Glutamatergic neuron (in vitro differentiated cells): Measurements from ENCODE around the gene RPS16. TPM values are rescaled to one million over a fixed set of nuclear protein-coding genes. Genes with fewer than 3 reads are reported as not detected.

ENCODE experiments used
- DNase-seq: peaks from one replicate; pipeline ENCODE4 v3.0.0; 2022
- H3K27ac Mint-ChIP-seq: one replicate; pipeline ENCODE4 v1.8.0; 2020; ENCODE audit warnings: mild to moderate bottlenecking, mixed read lengths, inconsistent platforms; ENCODE audit not compliant: unreplicated experiment
- H3K27me3 Mint-ChIP-seq: one replicate; pipeline ENCODE4 v1.8.0; 2020; ENCODE audit warnings: mild to moderate bottlenecking, moderate library complexity, mixed read lengths, inconsistent platforms; ENCODE audit not compliant: unreplicated experiment
- H3K36me3 Mint-ChIP-seq: one replicate; pipeline ENCODE4 v1.8.0; 2020; ENCODE audit warnings: mild to moderate bottlenecking, mixed read lengths, inconsistent platforms; ENCODE audit not compliant: unreplicated experiment
- H3K4me1 Mint-ChIP-seq: one replicate; pipeline ENCODE4 v1.8.0; 2020; ENCODE audit warnings: mild to moderate bottlenecking, low read depth, mixed read lengths, inconsistent platforms; ENCODE audit not compliant: unreplicated experiment
- H3K4me3 Mint-ChIP-seq: one replicate; pipeline ENCODE4 v1.8.0; 2020; ENCODE audit warnings: mild to moderate bottlenecking, mixed read lengths, inconsistent platforms; ENCODE audit not compliant: unreplicated experiment
- H3K9me3 Mint-ChIP-seq: one replicate; pipeline ENCODE4 v1.8.0; 2020; ENCODE audit warnings: mild to moderate bottlenecking, moderate library complexity, mixed read lengths, inconsistent platforms; ENCODE audit not compliant: unreplicated experiment
- total RNA-seq: library from RNA; stranded (reverse); fragmentation: NEBNext Ultra II Directional; extraction: Animal tissue kit (Norgen Biotek cat#: 25700); gene quantifications from one replicate; pipeline ENCODE4 v1.2.1, GENCODE V29; 2021; ENCODE audit not compliant: unreplicated experiment
- TF ChIP-seq, protein P1 (sequence below): fragments of 200-600 bp; sonication (generic); IDR thresholded peaks from one replicate; pipeline ENCODE4 v1.5.0; 2021; ENCODE audit not compliant: partially characterized antibody, unreplicated experiment

RPS16 gene
- total RNA-seq, 1 donor from 2014 or later = 912 TPM

DNA sequence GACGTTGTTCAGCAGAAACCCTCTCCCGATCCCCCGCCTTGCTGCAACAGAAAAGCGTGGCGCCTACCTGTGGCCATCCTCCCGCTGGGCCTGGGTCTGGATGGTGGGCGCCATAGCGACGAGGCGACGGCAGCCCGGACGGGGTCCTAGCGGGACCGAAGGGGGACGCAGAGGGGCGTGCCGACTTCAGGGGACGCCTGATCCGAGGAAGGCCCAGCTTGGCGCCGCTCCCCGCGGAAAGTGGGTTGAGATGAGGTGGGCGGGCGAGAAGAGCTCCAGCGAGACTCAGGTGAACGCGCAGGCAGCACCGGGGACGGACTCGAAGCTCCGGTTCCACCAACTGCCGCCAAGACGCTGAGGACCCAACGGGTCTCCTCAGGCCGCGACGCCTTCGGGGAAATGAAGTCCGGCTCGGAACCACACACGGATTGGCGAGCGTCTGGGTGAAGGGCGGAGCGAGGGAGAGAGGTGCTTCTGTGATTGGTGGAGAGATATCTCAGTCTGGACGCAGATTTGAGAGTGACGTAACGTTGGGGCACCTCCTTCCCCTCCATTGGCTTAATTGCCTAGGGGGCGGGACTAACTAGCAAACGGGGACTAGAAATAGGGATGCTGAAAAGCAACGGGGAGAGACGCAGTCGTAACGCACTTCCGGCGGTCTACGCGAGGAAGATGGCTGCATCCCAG, 44.9 kb downstream of the RPS16 start, which contains the start of the genes MED29 and PAF1:
Gene MED29, plus strand, starts transcription at position 628 of the 687 bp plus-strand sequence. Its CDS starts 45 bp downstream, at position 673.
Gene PAF1, minus strand, starts transcription at position 356 of the 687 bp plus-strand sequence. Its CDS starts 242 bp downstream, at position 114.
- Mint-ChIP-seq H3K9me3 (peaks cover 9% of the 10 kb centered on the region), H3K27ac (peak within 1 kb of the TSS; percentile 86), H3K4me1 (peaks cover 5% of the 10 kb centered on the region), H3K36me3 (no peaks in the 10 kb centered on the region), H3K27me3 (peaks cover 5% of the 10 kb centered on the region), H3K4me3 (peak within 1 kb of the TSS; percentile 100)
- peak; percentile 92 for DNase-seq
- TF ChIP-seq, protein P1, sequence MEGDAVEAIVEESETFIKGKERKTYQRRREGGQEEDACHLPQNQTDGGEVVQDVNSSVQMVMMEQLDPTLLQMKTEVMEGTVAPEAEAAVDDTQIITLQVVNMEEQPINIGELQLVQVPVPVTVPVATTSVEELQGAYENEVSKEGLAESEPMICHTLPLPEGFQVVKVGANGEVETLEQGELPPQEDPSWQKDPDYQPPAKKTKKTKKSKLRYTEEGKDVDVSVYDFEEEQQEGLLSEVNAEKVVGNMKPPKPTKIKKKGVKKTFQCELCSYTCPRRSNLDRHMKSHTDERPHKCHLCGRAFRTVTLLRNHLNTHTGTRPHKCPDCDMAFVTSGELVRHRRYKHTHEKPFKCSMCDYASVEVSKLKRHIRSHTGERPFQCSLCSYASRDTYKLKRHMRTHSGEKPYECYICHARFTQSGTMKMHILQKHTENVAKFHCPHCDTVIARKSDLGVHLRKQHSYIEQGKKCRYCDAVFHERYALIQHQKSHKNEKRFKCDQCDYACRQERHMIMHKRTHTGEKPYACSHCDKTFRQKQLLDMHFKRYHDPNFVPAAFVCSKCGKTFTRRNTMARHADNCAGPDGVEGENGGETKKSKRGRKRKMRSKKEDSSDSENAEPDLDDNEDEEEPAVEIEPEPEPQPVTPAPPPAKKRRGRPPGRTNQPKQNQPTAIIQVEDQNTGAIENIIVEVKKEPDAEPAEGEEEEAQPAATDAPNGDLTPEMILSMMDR = no peak

DNA sequence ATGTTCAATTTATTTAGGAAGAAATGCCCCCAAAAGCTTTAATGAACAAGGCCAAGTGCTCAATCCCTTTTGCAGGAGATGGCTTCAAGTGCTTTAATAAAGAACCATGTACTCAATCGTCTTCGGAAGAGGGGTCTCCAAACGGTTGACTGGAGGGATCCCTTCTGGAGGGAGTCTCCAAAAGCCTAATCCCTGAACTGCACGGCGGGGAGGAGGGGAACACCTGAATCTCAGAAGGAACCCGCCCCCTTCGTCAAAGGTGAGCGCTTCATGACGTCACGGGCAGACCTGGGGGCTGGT, 45.3 kb downstream of the RPS16 start:
- peak overlapping the region; percentile 86 for H3K27ac Mint-ChIP-seq
- no peaks in the 10 kb centered on the region for H3K36me3 Mint-ChIP-seq
- H3K27me3 Mint-ChIP-seq = peaks cover 5% of the 10 kb centered on the region
- peak overlapping the region; percentile 100 for H3K4me3 Mint-ChIP-seq
- H3K4me1 Mint-ChIP-seq = peaks cover 5% of the 10 kb centered on the region
- H3K9me3 Mint-ChIP-seq = peaks cover 9% of the 10 kb centered on the region
- DNase-seq = no peak
- TF ChIP-seq, protein P1 = no peak

DNA sequence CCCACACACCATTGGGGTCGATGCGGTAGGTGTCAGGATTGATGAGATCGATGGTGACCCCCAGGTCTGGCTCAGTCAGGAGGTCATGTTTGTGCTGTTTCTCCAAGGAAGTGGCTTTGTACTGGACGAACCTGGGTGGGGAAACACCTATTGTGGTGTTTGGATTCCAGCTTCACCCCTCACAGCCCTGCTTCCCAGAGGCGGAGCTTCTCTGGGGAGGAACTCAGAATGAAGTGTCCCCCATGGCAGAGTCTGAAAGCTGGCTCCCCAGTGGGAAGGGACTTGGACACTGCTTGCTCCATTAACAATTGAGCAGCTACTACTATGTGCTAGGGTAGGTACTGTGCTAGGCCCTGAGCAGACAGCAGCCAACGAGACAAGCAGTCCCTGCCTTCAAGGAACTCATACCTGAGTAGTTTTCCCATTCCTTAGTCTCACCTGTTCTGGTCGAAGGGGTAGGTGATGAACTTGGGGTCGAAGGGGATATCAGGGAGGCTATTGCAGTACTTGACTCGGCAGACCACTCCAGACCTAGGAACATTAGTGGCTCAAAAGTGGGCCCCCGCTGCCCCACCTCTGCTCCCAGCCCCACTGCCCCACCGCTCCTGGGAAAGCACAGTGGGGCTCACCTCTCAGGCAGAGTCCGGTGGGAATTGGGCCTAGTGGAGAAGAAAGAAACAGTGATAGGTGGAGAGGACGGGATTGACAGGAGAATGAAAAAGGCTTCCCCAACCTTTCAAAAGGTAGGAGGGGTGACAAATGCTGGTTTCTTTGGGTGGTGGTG, 45.9 kb downstream of the RPS16 start:
- no peak for DNase-seq
- H3K4me1 Mint-ChIP-seq = peaks cover 5% of the 10 kb centered on the region
- H3K27me3 Mint-ChIP-seq = peaks cover 5% of the 10 kb centered on the region
- peak overlapping the region; percentile 100 for H3K4me3 Mint-ChIP-seq
- H3K36me3 Mint-ChIP-seq = no peaks in the 10 kb centered on the region
- TF ChIP-seq, protein P1 = no peak
- H3K27ac Mint-ChIP-seq = peak overlapping the region; percentile 86
- H3K9me3 Mint-ChIP-seq = peaks cover 9% of the 10 kb centered on the region

DNA sequence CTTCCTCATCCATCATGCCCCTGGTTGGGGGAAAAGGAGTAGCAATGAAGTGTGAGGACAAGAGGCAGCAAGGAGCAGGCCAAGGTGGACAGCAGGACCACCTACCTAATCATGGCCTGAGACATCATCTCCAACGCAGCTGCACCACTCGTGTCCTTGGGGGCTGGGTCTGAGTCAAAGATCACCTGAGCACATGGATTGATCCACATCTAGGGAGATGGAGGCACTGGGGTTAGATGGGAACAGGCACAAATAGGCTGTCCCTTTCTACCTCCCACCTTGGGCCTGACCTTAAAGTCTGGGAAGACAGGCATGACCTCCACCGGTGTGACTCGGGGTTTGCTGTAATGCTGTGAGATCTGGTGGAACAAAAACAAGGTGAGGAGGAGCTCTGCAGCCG, 47.1 kb downstream of the RPS16 start:
- Mint-ChIP-seq H3K27me3 (peaks cover 5% of the 10 kb centered on the region), H3K4me1 (peaks cover 5% of the 10 kb centered on the region), H3K4me3 (no peak overlapping the region), H3K9me3 (peaks cover 9% of the 10 kb centered on the region), H3K27ac (no peak overlapping the region), H3K36me3 (no peaks in the 10 kb centered on the region)
- TF ChIP-seq, protein P1 = no peak
- DNase-seq = no peak

DNA sequence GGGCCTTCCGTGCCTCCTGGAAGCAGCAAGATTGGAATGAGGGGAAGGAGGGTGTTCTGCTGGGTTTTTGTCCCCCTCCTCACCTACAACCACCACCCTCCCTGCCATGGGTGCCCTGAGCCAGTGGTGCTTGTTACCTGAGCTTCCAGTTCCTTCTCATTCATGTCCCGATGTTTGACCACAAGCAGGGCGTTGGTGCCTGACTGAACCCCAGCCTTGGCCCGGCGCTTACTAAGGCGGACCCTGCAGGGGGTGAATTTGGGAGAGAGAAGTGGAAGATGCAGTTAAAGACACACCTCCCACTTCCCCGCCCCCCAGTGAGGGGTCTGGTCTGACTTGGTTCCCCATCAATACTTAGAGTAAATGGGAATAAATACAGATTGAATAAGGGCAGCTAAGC, 49.2 kb downstream of the RPS16 start:
- Mint-ChIP-seq H3K4me1 (peaks cover 3% of the 10 kb centered on the region), H3K27me3 (peaks cover 5% of the 10 kb centered on the region), H3K36me3 (no peaks in the 10 kb centered on the region), H3K4me3 (no peak overlapping the region), H3K9me3 (peaks cover 9% of the 10 kb centered on the region), H3K27ac (no peak overlapping the region)
- no peak for DNase-seq
- TF ChIP-seq, protein P1 = no peak
